Uterus (tissue), 2 donors: ENCODE measurements around the gene NKX3-2.

Experiments
- POLR2A ChIP-seq, 2 donors: fragments of 450-650 bp; IDR thresholded peaks; one replicate each; pipeline ENCODE4 v1.6.1; 2016; ENCODE audit warnings: antibody characterized with exemption in 2 of 2, mild to moderate bottlenecking in 1 of 2, moderate library complexity in 1 of 2
- TF ChIP-seq, protein P1 (sequence below), 4 experiments: fragments of 200-600 bp in 2 of 4; fragments of 450-650 bp in 2 of 4; sonication (generic) in 2 of 4; IDR thresholded peaks; one replicate each; pipeline ENCODE4 v1.5.1; 2016 to 2019; ENCODE audit warnings: antibody characterized with exemption in 4 of 4, mild to moderate bottlenecking in 2 of 4, moderate library complexity in 1 of 4

DNA sequence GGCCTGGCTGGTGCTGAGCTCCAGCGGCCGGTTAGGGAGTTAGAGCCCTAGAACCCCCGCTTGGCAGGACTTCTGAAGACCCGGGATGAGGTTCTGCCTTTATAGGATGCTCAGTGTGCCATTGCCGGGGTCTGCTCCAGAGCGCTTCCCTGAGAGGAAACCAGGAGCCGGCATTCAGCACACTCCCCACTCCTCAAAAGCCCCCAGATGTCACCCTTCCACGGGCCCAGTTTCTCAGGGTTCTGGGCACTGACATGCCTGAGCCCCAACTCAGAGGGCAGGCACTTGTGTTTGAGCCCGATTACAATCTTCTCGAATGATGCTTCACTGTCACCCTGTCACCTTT, 6.5 kb downstream of the NKX3-2 start:
- TF ChIP-seq, protein P1, sequence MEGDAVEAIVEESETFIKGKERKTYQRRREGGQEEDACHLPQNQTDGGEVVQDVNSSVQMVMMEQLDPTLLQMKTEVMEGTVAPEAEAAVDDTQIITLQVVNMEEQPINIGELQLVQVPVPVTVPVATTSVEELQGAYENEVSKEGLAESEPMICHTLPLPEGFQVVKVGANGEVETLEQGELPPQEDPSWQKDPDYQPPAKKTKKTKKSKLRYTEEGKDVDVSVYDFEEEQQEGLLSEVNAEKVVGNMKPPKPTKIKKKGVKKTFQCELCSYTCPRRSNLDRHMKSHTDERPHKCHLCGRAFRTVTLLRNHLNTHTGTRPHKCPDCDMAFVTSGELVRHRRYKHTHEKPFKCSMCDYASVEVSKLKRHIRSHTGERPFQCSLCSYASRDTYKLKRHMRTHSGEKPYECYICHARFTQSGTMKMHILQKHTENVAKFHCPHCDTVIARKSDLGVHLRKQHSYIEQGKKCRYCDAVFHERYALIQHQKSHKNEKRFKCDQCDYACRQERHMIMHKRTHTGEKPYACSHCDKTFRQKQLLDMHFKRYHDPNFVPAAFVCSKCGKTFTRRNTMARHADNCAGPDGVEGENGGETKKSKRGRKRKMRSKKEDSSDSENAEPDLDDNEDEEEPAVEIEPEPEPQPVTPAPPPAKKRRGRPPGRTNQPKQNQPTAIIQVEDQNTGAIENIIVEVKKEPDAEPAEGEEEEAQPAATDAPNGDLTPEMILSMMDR (IDR thresholded peaks at IDR 0.05): no peak
- no peak for TF ChIP-seq POLR2A (IDR thresholded peaks at IDR 0.05)
